Naive B cell (primary cell): ENCODE measurements around the gene DNAJC27. TPM values are rescaled to one million over a fixed set of nuclear protein-coding genes. Genes with fewer than 3 reads are reported as not detected.

Experiments
- ATAC-seq, 2 donors: fragments of 150-1000 bp; cut with Tn5 transposase; 2 replicates each; pipeline ENCODE4 v1.10.0; 2021; ENCODE audit warnings: low read depth in 2 of 2, mild to moderate bottlenecking in 2 of 2, moderate library complexity in 2 of 2
- DNase-seq: peaks from one replicate; pipeline ENCODE4 v3.0.0; 2022
- H3K27ac Mint-ChIP-seq, 6 donors: one replicate each; pipeline ENCODE4 v1.8.0; 2020 to 2022; ENCODE audit warnings: mild to moderate bottlenecking in 6 of 6, mixed read lengths in 6 of 6, moderate library complexity in 5 of 6, inconsistent platforms in 2 of 6
- H3K27me3 Mint-ChIP-seq, 3 donors: one replicate each; pipeline ENCODE4 v1.8.0; 2021 to 2022; ENCODE audit warnings: mixed read lengths in 3 of 3, mild to moderate bottlenecking in 1 of 3
- H3K36me3 Mint-ChIP-seq, 2 donors: one replicate each; pipeline ENCODE4 v1.8.0; 2020 to 2022; ENCODE audit warnings: mixed read lengths in 2 of 2, inconsistent platforms in 1 of 2, mild to moderate bottlenecking in 1 of 2
- H3K4me1 Mint-ChIP-seq, 3 donors: one replicate each; pipeline ENCODE4 v1.8.0; 2020 to 2022; ENCODE audit warnings: mixed read lengths in 3 of 3, inconsistent platforms in 1 of 3, mild to moderate bottlenecking in 1 of 3, moderate library complexity in 1 of 3
- H3K4me3 Mint-ChIP-seq, 8 donors: one replicate each; pipeline ENCODE4 v1.8.0; 2020 to 2022; ENCODE audit warnings: mild to moderate bottlenecking in 8 of 8, mixed read lengths in 8 of 8, moderate library complexity in 8 of 8, inconsistent platforms in 2 of 8
- H3K9me3 Mint-ChIP-seq, 7 donors: one replicate each; pipeline ENCODE4 v1.8.0; 2020 to 2022; ENCODE audit warnings: mixed read lengths in 7 of 7, mild to moderate bottlenecking in 5 of 7, inconsistent platforms in 2 of 7, moderate library complexity in 1 of 7
- polyA plus RNA-seq, 6 donors: library from polyadenylated mRNA; unstranded; fragments of 300-500 nt; fragmentation: Illumina TruSeq; gene quantifications; one replicate each; pipeline ENCODE4 v1.2.3, GENCODE V29; 2021; ENCODE audit warnings: low read depth in 6 of 6

DNAJC27 gene
- polyA plus RNA-seq, 6 donors from 2014 or later = 5.0 to 8.0 (median 5.3) TPM; not detected in 1

DNA sequence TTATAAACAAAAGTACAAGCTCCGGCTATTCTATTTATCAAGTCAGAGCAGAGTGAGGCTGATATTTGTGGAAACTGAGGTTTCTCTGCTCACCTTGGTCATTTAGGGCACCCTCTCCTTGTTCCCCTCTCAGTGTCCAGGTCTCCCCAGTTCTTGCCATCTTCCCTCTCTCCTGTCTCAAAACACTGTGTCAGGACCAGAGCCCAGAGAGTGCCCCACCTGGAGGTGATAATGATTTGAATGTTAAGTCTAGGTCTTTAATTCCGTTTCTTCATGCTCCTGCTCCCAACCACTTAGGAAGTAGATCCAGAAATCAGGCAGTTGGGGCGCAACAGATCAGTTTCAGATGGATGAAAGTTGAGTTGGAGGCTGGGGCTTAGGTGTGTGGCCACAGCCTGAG, 42.5 kb downstream of the DNAJC27 start:
- H3K36me3 Mint-ChIP-seq = no peaks in the 10 kb centered on the region
- no peak overlapping the region for H3K27ac Mint-ChIP-seq
- ATAC-seq = no peak
- H3K4me1 Mint-ChIP-seq = peaks cover 7 to 13% (median 8%) of the 10 kb centered on the region in 3 donors
- no peak for DNase-seq
- peaks cover 0 to 3% (median 2%) of the 10 kb centered on the region in 3 donors for H3K27me3 Mint-ChIP-seq
- no peak overlapping the region for H3K4me3 Mint-ChIP-seq
- no peaks in the 10 kb centered on the region for H3K9me3 Mint-ChIP-seq

GRCh38 chr2:24928036-24928435, 43.7 kb downstream of the DNAJC27 start:
- Mint-ChIP-seq H3K4me1 (peaks cover 7 to 13% (median 8%) of the 10 kb centered on the region in 3 donors), H3K27ac (peak overlapping the region in 1 of 6 donors; percentile 5), H3K9me3 (no peaks in the 10 kb centered on the region), H3K4me3 (no peak overlapping the region), H3K27me3 (peaks cover 0 to 11% (median 8%) of the 10 kb centered on the region in 3 donors), H3K36me3 (no peaks in the 10 kb centered on the region)
- ATAC-seq (no peak), DNase-seq (no peak)

- Mint-ChIP-seq H3K27ac (no peak overlapping the region), H3K4me3 (peak overlapping the region in 6 of 8 donors; percentile 37 to 75 (median 64)), H3K27me3 (peaks cover 0 to 11% (median 8%) of the 10 kb centered on the region in 3 donors), H3K36me3 (no peaks in the 10 kb centered on the region), H3K9me3 (no peaks in the 10 kb centered on the region), H3K4me1 (peaks cover 7 to 13% (median 8%) of the 10 kb centered on the region in 3 donors)
- ATAC-seq (peak; percentile 41 to 43), DNase-seq (no peak)
Observed at GRCh38 chr2:24926602-24927252, 45.0 kb downstream of the DNAJC27 start.

GRCh38 chr2:24926220-24926601, 45.5 kb downstream of the DNAJC27 start:
- Mint-ChIP-seq H3K27me3 (peaks cover 0 to 11% (median 8%) of the 10 kb centered on the region in 3 donors), H3K4me1 (peaks cover 7 to 13% (median 9%) of the 10 kb centered on the region in 3 donors), H3K36me3 (no peaks in the 10 kb centered on the region), H3K4me3 (peak overlapping the region in 2 of 8 donors; percentile 62 to 75), H3K9me3 (no peaks in the 10 kb centered on the region), H3K27ac (no peak overlapping the region)
- ATAC-seq (no peak), DNase-seq (no peak)

DNA sequence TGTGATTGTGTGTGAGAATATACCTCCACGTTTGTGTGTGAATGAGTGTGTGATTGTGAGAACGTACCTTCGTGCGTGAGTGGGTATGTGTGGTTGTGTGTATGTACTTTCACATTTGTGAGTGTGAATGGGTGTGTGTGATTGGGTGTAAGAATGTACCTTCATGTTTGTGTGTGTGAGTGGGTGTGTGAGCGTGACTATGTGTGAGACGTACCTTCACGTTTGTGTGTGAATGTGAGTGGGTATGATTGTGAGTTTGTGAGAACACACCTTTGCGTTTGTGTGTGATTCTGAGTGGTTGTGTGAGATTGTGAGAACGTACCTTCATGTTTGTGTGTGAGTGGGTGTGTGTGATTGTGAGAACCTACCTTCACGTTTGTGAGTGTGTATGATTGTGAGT, 45.9 kb downstream of the DNAJC27 start:
- ATAC-seq (no peak), DNase-seq (no peak)
- Mint-ChIP-seq H3K4me3 (no peak overlapping the region), H3K4me1 (peaks cover 3 to 13% (median 13%) of the 10 kb centered on the region in 3 donors), H3K9me3 (no peaks in the 10 kb centered on the region), H3K27me3 (peaks cover 0 to 11% (median 11%) of the 10 kb centered on the region in 3 donors), H3K27ac (no peak overlapping the region), H3K36me3 (no peaks in the 10 kb centered on the region)

- ATAC-seq = no peak
- no peak overlapping the region for H3K27ac Mint-ChIP-seq
- H3K9me3 Mint-ChIP-seq = no peaks in the 10 kb centered on the region
- no peaks in the 10 kb centered on the region for H3K36me3 Mint-ChIP-seq
- DNase-seq = no peak
- H3K4me1 Mint-ChIP-seq = peaks cover 0 to 15% (median 13%) of the 10 kb centered on the region in 3 donors
- peaks cover 0 to 14% (median 11%) of the 10 kb centered on the region in 3 donors for H3K27me3 Mint-ChIP-seq
- H3K4me3 Mint-ChIP-seq = no peak overlapping the region
Observed at GRCh38 chr2:24924732-24925131, 47.0 kb downstream of the DNAJC27 start.

DNA sequence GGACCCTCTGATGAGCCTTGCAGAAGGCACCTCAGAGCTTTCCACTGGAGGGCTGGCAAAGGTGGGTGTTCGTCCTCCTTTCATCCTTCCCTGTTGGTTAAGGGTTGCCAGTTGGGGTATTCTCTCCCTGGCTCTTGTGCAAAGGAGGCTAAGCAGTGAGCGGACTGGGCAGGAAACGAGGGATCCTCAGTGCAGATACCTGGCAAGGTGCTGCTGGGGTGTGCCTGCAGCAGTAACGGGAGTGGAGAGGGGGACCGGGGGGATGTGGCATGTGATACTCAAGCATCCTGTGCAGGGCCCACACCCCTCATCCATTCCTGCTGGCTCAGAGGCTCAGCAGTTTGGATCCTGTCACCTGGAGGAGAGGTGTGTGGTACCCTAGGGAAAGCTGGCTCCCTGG, 47.5 kb downstream of the DNAJC27 start:
- no peak for ATAC-seq
- H3K4me3 Mint-ChIP-seq = no peak overlapping the region
- peaks cover 0 to 14% (median 11%) of the 10 kb centered on the region in 3 donors for H3K27me3 Mint-ChIP-seq
- DNase-seq = no peak
- no peaks in the 10 kb centered on the region for H3K36me3 Mint-ChIP-seq
- no peaks in the 10 kb centered on the region for H3K9me3 Mint-ChIP-seq
- peaks cover 2 to 16% (median 15%) of the 10 kb centered on the region in 3 donors for H3K4me1 Mint-ChIP-seq
- no peak overlapping the region for H3K27ac Mint-ChIP-seq

DNA sequence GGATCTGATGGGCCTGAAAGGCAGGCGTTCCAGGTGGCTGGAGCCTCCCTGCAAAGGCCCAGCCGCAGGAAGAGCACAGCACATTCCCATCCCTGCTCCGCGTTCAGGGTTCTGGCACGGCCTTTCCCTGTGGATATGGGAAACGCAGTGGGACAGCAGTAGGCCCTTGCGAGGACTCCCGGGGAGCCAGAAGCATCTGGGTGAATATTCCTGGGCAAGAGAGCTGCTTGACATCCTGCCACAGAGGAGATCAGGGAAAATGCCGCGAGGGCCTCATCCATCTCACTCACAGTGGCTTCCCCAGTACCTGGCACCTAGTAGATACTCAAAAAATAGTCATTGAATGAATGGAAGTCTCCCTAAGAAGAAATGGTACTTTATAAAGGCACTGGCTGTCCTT, 48.6 kb downstream of the DNAJC27 start:
- Mint-ChIP-seq H3K27ac (no peak overlapping the region), H3K27me3 (peaks cover 0 to 14% (median 11%) of the 10 kb centered on the region in 3 donors), H3K9me3 (no peaks in the 10 kb centered on the region), H3K4me1 (peaks cover 9 to 20% (median 17%) of the 10 kb centered on the region in 3 donors), H3K36me3 (no peaks in the 10 kb centered on the region), H3K4me3 (peak overlapping the region in 1 of 8 donors; percentile 9)
- ATAC-seq = no peak
- no peak for DNase-seq

DNA sequence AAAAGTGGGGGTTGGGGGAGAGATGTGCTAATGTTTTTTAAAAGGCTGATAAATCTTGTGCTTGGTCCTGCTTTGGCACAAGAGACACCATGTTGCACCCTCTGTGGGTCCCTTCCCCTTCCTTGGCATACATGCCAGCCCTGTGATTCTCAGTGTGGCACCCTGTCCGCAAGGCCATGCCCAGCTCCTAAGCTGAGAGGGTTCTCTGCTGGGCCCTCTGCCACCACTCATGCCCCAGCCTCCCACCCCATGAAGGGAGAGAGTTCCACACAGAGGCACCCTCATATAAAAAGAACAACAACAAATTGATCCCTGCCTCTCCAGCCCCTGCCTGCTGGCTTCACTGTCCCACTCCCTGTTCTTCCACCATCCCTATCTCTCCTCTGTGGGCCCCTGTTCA, 49.2 kb downstream of the DNAJC27 start:
- no peak overlapping the region for H3K27ac Mint-ChIP-seq
- DNase-seq = no peak
- H3K4me3 Mint-ChIP-seq = peak overlapping the region in 1 of 8 donors; percentile 9
- peaks cover 9 to 20% (median 17%) of the 10 kb centered on the region in 3 donors for H3K4me1 Mint-ChIP-seq
- H3K36me3 Mint-ChIP-seq = no peaks in the 10 kb centered on the region
- ATAC-seq = no peak
- no peaks in the 10 kb centered on the region for H3K9me3 Mint-ChIP-seq
- H3K27me3 Mint-ChIP-seq = peaks cover 0 to 14% (median 11%) of the 10 kb centered on the region in 3 donors

- Mint-ChIP-seq H3K4me1 (peaks cover 9 to 11% (median 10%) of the 10 kb centered on the region in 3 donors), H3K4me3 (peak overlapping the region; percentile 75 to 93 (median 80)), H3K36me3 (no peaks in the 10 kb centered on the region), H3K27ac (peak overlapping the region in 2 of 6 donors; percentile 6 to 93), H3K9me3 (no peaks in the 10 kb centered on the region), H3K27me3 (peaks cover 0 to 11% (median 10%) of the 10 kb centered on the region in 3 donors)
- DNase-seq = no peak
- ATAC-seq = no peak
Observed at GRCh38 chr2:24920809-24921441, 50.8 kb downstream of the DNAJC27 start.

DNA sequence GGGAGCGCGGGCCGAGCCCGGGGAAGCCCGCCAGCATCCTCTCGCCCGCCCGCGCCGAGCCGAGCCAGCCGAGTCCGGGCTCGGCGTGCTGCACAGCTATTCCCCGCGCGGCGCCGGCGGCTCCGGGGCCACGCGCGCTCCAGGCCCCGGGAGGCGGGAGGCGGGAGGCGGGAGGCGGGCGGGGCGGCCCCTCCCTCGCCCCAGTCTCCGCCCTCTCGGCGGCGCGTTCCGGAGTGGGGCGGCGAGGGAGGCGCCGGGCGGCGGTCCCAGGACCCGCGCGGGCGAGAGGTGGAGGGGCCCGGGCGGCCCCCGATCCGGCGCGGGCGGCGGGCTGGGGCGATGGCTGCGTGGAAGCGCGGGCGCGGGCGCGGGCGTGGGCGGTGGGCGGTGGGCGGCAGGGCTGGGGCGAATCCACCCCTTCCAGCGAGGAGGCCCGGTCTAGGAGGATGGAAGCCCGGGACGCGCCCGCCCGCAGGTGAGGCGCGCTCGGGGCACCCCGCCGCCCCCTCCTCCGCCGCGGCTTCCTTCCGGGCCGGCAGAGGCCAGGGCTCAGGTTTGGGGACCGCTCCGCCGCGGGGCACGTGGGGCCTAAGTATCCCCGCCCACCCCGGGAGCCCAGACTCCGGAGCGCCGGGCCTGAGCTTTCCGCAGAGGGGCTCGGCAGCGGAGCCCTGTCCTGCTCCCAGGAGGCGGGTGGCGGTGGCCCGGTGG, 51.5 kb downstream of the DNAJC27 start, which contains the start of gene ADCY3:
Gene ADCY3 (minus strand): TSS at position 140 of the 711 bp plus-strand sequence. CDS start 1,250 bp downstream, outside the sequence.
- ATAC-seq = peak; percentile 70 to 76
- H3K4me3 Mint-ChIP-seq = peak within 1 kb of the TSS; percentile 75 to 93 (median 86)
- peak within 1 kb of the TSS in 4 of 6 donors; percentile 6 to 94 (median 68) for H3K27ac Mint-ChIP-seq
- no peaks in the 10 kb centered on the region for H3K9me3 Mint-ChIP-seq
- peaks cover 0 to 11% (median 10%) of the 10 kb centered on the region in 3 donors for H3K27me3 Mint-ChIP-seq
- no peaks in the 10 kb centered on the region for H3K36me3 Mint-ChIP-seq
- H3K4me1 Mint-ChIP-seq = peaks cover 9 to 11% (median 10%) of the 10 kb centered on the region in 3 donors
- peak; percentile 60 for DNase-seq

GRCh38 chr2:24919506-24920097, 52.2 kb downstream of the DNAJC27 start:
- Mint-ChIP-seq H3K4me1 (peaks cover 10 to 13% (median 11%) of the 10 kb centered on the region in 3 donors), H3K27me3 (peaks cover 0 to 11% (median 10%) of the 10 kb centered on the region in 3 donors), H3K4me3 (peak overlapping the region; percentile 75 to 90 (median 86)), H3K27ac (peak overlapping the region in 1 of 6 donors; percentile 42), H3K36me3 (no peaks in the 10 kb centered on the region), H3K9me3 (no peaks in the 10 kb centered on the region)
- ATAC-seq (peak; percentile 20 to 25), DNase-seq (peak; percentile 22)

GRCh38 chr2:24919037-24919505, 52.7 kb downstream of the DNAJC27 start:
- no peak for ATAC-seq
- Mint-ChIP-seq H3K4me1 (peaks cover 10 to 13% (median 11%) of the 10 kb centered on the region in 3 donors), H3K4me3 (peak overlapping the region; percentile 75 to 90 (median 86)), H3K27me3 (peaks cover 0 to 10% (median 7%) of the 10 kb centered on the region in 3 donors), H3K9me3 (no peaks in the 10 kb centered on the region), H3K27ac (peak overlapping the region in 2 of 6 donors; percentile 42 to 94), H3K36me3 (no peaks in the 10 kb centered on the region)
- no peak for DNase-seq
